K562 (cell line): ENCODE results near the gene ZDHHC8. TPM values are rescaled to one million over a fixed set of nuclear protein-coding genes. Genes with fewer than 3 reads are reported as not detected.

ENCODE experiments used
- C11orf30 ChIP-seq: fragments of 450-650 bp; IDR thresholded peaks from 2 replicates; pipeline ENCODE4 v1.6.1; 2016; ENCODE audit warnings: low read depth, mild to moderate bottlenecking
- CBX1 ChIP-seq: sonication (generic); IDR thresholded peaks from 2 replicates; pipeline ENCODE4 v1.6.1; 2016; ENCODE audit warnings: antibody characterized with exemption, low read depth, mild to moderate bottlenecking
- CHD7 ChIP-seq: fragments of 200-600 bp; sonication (generic); IDR thresholded peaks from one replicate; pipeline ENCODE4 v1.6.1; 2012; ENCODE audit warnings: mild to moderate bottlenecking, low read depth, low read length, inconsistent platforms
- HOXB6 ChIP-seq: fragments of 250-450 bp; sonication (Bioruptor Pico); IDR thresholded peaks from 2 replicates; pipeline ENCODE4 v1.5.1; 2022; ENCODE audit warnings: mild to moderate bottlenecking, borderline replicate concordance
- KLF6 ChIP-seq: fragments of 250-450 bp; sonication (Bioruptor Pico); IDR thresholded peaks from 2 replicates; pipeline ENCODE4 v1.4.0; 2020; ENCODE audit warnings: mild to moderate bottlenecking, moderate library complexity, borderline replicate concordance
- MAFK ChIP-seq: IDR thresholded peaks from 2 replicates; pipeline ENCODE4 v1.6.1; 2011; ENCODE audit warnings: low read length, improper control_type of control experiment
- MLX ChIP-seq, 2 experiments: fragments of 450-650 bp in 1 of 2; sonication (generic) in 1 of 2; formaldehyde crosslinking; conservative IDR thresholded peaks; 2 replicates each; pipeline versions ENCODE4 v1.4.0 to v1.8.1; 2020 to 2022; ENCODE audit warnings: mild to moderate bottlenecking in 1 of 2, missing genetic modification reagents in 1 of 2
- MYNN ChIP-seq, 2 experiments: sonication (generic); formaldehyde crosslinking in 1 of 2; IDR thresholded peaks; 2 replicates each; pipeline versions ENCODE4 v1.5.0 to v1.6.1; 2016 to 2020; ENCODE audit warnings: antibody characterized with exemption in 1 of 2, missing genetic modification reagents in 1 of 2
- POLR2H ChIP-seq: IDR thresholded peaks from 2 replicates; pipeline ENCODE4 v1.6.1; 2016; ENCODE audit warnings: missing genetic modification characterization, low read depth, mild to moderate bottlenecking, control low read depth, missing compliant biosample characterization, moderate library complexity
- TCFL5 ChIP-seq: fragments of 250-450 bp; sonication (Bioruptor Pico); conservative IDR thresholded peaks from 2 replicates; pipeline ENCODE4 v1.6.1; 2021; ENCODE audit warnings: mild to moderate bottlenecking, moderate library complexity, matching md5 sums
- WHSC1 ChIP-seq: IDR thresholded peaks from one replicate; pipeline ENCODE4 v1.6.1; 2012; ENCODE audit warnings: low read length, control low read depth, inconsistent platforms
- ZNF282 ChIP-seq: sonication (generic); formaldehyde crosslinking; IDR thresholded peaks from 2 replicates; pipeline ENCODE4 v1.8.1; 2023; ENCODE audit warnings: missing genetic modification reagents
- polyA plus RNA-seq, 8 experiments: library from polyadenylated mRNA; depleted of rRNA in 4 of 8; stranded (reverse) in 5 of 8; unstranded in 3 of 8; fragments of >200 nt; fragmentation: Nextera tagmentation in 2 of 8; fragmentation: Illumina TruSeq in 1 of 8; extraction: Ambion mirVana in 2 of 8; extraction: Trizol in 1 of 8; gene quantifications; 2 replicates each; pipeline versions ENCODE4 v1.2.1 to v1.2.3, GENCODE V29; 2011 to 2014; ENCODE audit warnings: inconsistent platforms in 1 of 8, missing spikeins in 1 of 8
- total RNA-seq, 7 experiments: library from RNA; depleted of rRNA in 6 of 7; stranded (reverse); fragments of >200 nt in 6 of 7; fragmentation: Illumina TruSeq in 2 of 7; extraction: Trizol in 2 of 7; gene quantifications; 2 replicates each; pipeline versions ENCODE4 v1.2.1 to v1.2.3, GENCODE V29; 2011 to 2021; ENCODE audit warnings: low replicate concordance in 1 of 7

The ZDHHC8 gene
- total and polyA plus RNA-seq, 9 of the 15 experiments (the other 6 are each of a cell fraction or from before 2014, with no cell fraction given) = 0.04 to 109 (median 16.4) TPM

- no peak for TF ChIP-seq KLF6 (CRISPR knock-in tag)
- TF ChIP-seq MYNN (IDR thresholded peaks at IDR 0.05) = no peak
- no peak for TF ChIP-seq MYNN (CRISPR knock-in tag; IDR thresholded peaks at IDR 0.05)
- no peak for TF ChIP-seq HOXB6
- TF ChIP-seq C11orf30 = no peak
- peak; percentile 83 for TF ChIP-seq WHSC1
- TF ChIP-seq CBX1 = no peak
- no peak for TF ChIP-seq POLR2H
- no peak for TF ChIP-seq TCFL5 (CRISPR knock-in tag)
- TF ChIP-seq MAFK = no peak
- TF ChIP-seq ZNF282 (CRISPR knock-in tag) = no peak
- TF ChIP-seq CHD7 = peak; percentile 49
- TF ChIP-seq MLX (CRISPR knock-in tag; conservative IDR thresholded peaks at IDR 0.05) = no peak
Measured at GRCh38 chr22:20109411-20110358, 21.9 kb upstream of the ZDHHC8 start (continued).
